ENCODE data around the gene WDFY4. TPM values are rescaled to one million over a fixed set of nuclear protein-coding genes. Genes with fewer than 3 reads are reported as not detected.

WDFY4 gene
- total and polyA plus RNA-seq, 2 of the 4 experiments (the other 2 are of a cell fraction): not detected

- H3K9ac ChIP-seq (ENCODE audit: low read depth, low read length): no peak overlapping the region
- no peak overlapping the region for H2AK5ac ChIP-seq (ENCODE audit: low read depth, low read length)
- WGBS, 2 experiments (ENCODE audit: extremely low coverage in 2 of 2, insufficient read length in 1 of 2): no CpG with 5 or more reads among the region's 10 CpGs
- no peak overlapping the region for H3K4me2 ChIP-seq (ENCODE audit: low read depth, low read length)
- no peak overlapping the region for H3K18ac ChIP-seq (ENCODE audit: low read depth, low read length)
- no peaks in the 10 kb centered on the region for H3K9me1 ChIP-seq (ENCODE audit: insufficient read depth, low read length)
- H4K5ac ChIP-seq (ENCODE audit: low read depth, low read length): no peak overlapping the region
- H3K79me1 ChIP-seq (ENCODE audit: low read depth in 1 of 2, low read length in 2 of 2): no peaks in the 10 kb centered on the region
- intact Hi-C loops (cut with micrococcal nuclease): no loop called here
- H3K36me3 ChIP-seq (ENCODE audit: control insufficient read depth, insufficient read depth, low read length): no peaks in the 10 kb centered on the region
- no peak overlapping the region for H2BK120ac ChIP-seq (ENCODE audit: low read depth, low read length)
- CTCF ChIA-PET: interaction anchor here (0.6 kb wide), 1 partner anchor 107 kb away, joined by 3 read pairs; no protein-coding TSS in a partner anchor
- no peak overlapping the region for H2BK15ac ChIP-seq (ENCODE audit: low read depth, low read length)
- H3K4me3 ChIP-seq (ENCODE audit: insufficient read depth, low read depth, low read length): no peak overlapping the region
- no peak overlapping the region for H2BK5ac ChIP-seq (ENCODE audit: low read depth, low read length, poor library complexity, severe bottlenecking)
- no peak overlapping the region for H2AK9ac ChIP-seq (replicated peaks; ENCODE audit: low read depth, low read length, poor library complexity)
- H2BK20ac ChIP-seq (ENCODE audit: low read depth, low read length): no peak overlapping the region
- dilution Hi-C loops (cut with HindIII; ENCODE audit: low sequenced_read_pairs, unreplicated experiment): no loop called here
- no peaks in the 10 kb centered on the region for H3K4me1 ChIP-seq (ENCODE audit: control insufficient read depth, insufficient read depth, low read length)
- DNase-seq: no peak
- H2AFZ ChIP-seq (replicated peaks; ENCODE audit: low read length, poor library complexity): no peak overlapping the region
- no peak overlapping the region for H3K4ac ChIP-seq (ENCODE audit: low read depth, low read length)
- no peaks in the 10 kb centered on the region for H4K20me1 ChIP-seq (ENCODE audit: insufficient read depth, low read length)
- no peak for ATAC-seq (ENCODE audit: low read depth)
- H3K27ac ChIP-seq (ENCODE audit: insufficient read depth, low read length): no peak overlapping the region
- in situ Hi-C loops (cut with MboI; ENCODE audit: low sequenced_read_pairs): no loop called here
- H3K23ac ChIP-seq (ENCODE audit: low read depth, low read length): no peak overlapping the region
- no peak overlapping the region for H3K14ac ChIP-seq (replicated peaks; ENCODE audit: low read depth, low read length)
- no peak overlapping the region for H4K91ac ChIP-seq (ENCODE audit: insufficient read depth, low read depth, low read length)
- BruUV-seq (replicated peaks): no TSS peak
- TF ChIP-seq CHD1 (IDR thresholded peaks at IDR 0.05; ENCODE audit: low read depth, low read length): no peak
- no peak for TF ChIP-seq RFX5 (IDR thresholded peaks at IDR 0.05; ENCODE audit: low read depth, low read length)
- TF ChIP-seq BHLHE40 (IDR thresholded peaks at IDR 0.05; ENCODE audit: low read depth, low read length): no peak
- TF ChIP-seq MAZ (IDR thresholded peaks at IDR 0.05; ENCODE audit: borderline replicate concordance, low read depth, low read length): no peak
- no peak for TF ChIP-seq FOS (IDR thresholded peaks at IDR 0.05; ENCODE audit: low read depth, low read length)
- TF ChIP-seq CTCF (conservative IDR thresholded peaks at IDR 0.05; ENCODE audit: low read depth, low read length): no peak
- no peak overlapping the region for H3K56ac ChIP-seq (ENCODE audit: extremely low read depth, insufficient read depth, low read length)
- H3K9me3 ChIP-seq (ENCODE audit: control insufficient read depth, insufficient read depth, low read length): no peaks in the 10 kb centered on the region
- H4K8ac ChIP-seq (ENCODE audit: low read depth in 2 of 2, low read length in 2 of 2): no peak overlapping the region
- POLR2A ChIA-PET (ENCODE audit: unreplicated experiment): no interaction called here
- H3K27me3 ChIP-seq (ENCODE audit: control insufficient read depth, insufficient read depth, low read length): peaks cover 19% of the 10 kb centered on the region
Observed at GRCh38 chr10:48941427-48942075, 256.9 kb downstream of the WDFY4 start.

Measured in IMR-90 (cell line).